ELR (cell line): Measurements from ENCODE around the gene WDR33.

Experiments used
- DNase-seq: peaks from one replicate; pipeline ENCODE4 v3.0.0-alpha.2; 2015; ENCODE audit warnings: low read depth

The WDR33 gene

GRCh38 chr2:127719301-127720218, 91.4 kb downstream of the WDR33 start:
- no peak for DNase-seq

- DNase-seq: no peak
Observed at GRCh38 chr2:127718271-127718670, 92.7 kb downstream of the WDR33 start.

- no peak for DNase-seq
Observed at GRCh38 chr2:127715778-127716449, 95.1 kb downstream of the WDR33 start.

GRCh38 chr2:127713562-127713961, 97.4 kb downstream of the WDR33 start:
- no peak for DNase-seq

- no peak for DNase-seq
Observed at GRCh38 chr2:127712999-127713398, 98.0 kb downstream of the WDR33 start.

- DNase-seq: no peak
Observed at GRCh38 chr2:127709336-127709735, 101.6 kb downstream of the WDR33 start.

- no peak for DNase-seq
Observed at GRCh38 chr2:127707890-127708648, 102.9 kb downstream of the WDR33 start.

GRCh38 chr2:127706215-127706990, 104.6 kb downstream of the WDR33 start:
- no peak for DNase-seq

GRCh38 chr2:127705391-127706065, 105.4 kb downstream of the WDR33 start:
- no peak for DNase-seq

- DNase-seq: no peak
Observed at GRCh38 chr2:127704641-127705390, 106.2 kb downstream of the WDR33 start.

GRCh38 chr2:127703282-127703681, 107.7 kb downstream of the WDR33 start:
- DNase-seq: no peak

GRCh38 chr2:127702395-127703009, 108.5 kb downstream of the WDR33 start:
- DNase-seq: no peak

- DNase-seq: peak; percentile 81
Observed at GRCh38 chr2:127701651-127702394, 109.1 kb downstream of the WDR33 start.

GRCh38 chr2:127701193-127701650, 109.7 kb downstream of the WDR33 start, which contains the start of gene SFT2D3:
SFT2D3 (plus strand) TSS chr2:127701497; CDS start chr2:127701529, 32 bp downstream.
- DNase-seq: peak; percentile 93

- DNase-seq: peak; percentile 46
Observed at GRCh38 chr2:127700527-127701192, 110.3 kb downstream of the WDR33 start.

- no peak for DNase-seq
Observed at GRCh38 chr2:127698553-127699355, 112.2 kb downstream of the WDR33 start.

GRCh38 chr2:127697482-127698180, 113.3 kb downstream of the WDR33 start:
- no peak for DNase-seq
